GM19328 (cell line): Measurements from ENCODE around the gene DDX54.
A peak's percentile ranks its signal among the peaks of the same experiment; 100 is the strongest.

Experiments used
- ATAC-seq: cut with Tn5 transposase; IDR thresholded peaks from one replicate; pipeline ENCODE4 v1.9.1; 2021; ENCODE audit warnings: mild to moderate bottlenecking, moderate library complexity; ENCODE audit not compliant: unreplicated experiment

The DDX54 gene

GRCh38 chr12:113185180-113186032 is at the start of gene DDX54, which contains the start of gene RITA1:
DDX54 (minus strand) TSS chr12:113185478; CDS start chr12:113185451, 27 bp downstream.
RITA1 (plus strand) TSS chr12:113185721; CDS start chr12:113186747, 1,026 bp downstream.
- ATAC-seq, result peak; percentile 49

- ATAC-seq, result no peak
These were observed 49.2 kb upstream of the DDX54 start for GRCh38 chr12:113234483-113234882.

DNA sequence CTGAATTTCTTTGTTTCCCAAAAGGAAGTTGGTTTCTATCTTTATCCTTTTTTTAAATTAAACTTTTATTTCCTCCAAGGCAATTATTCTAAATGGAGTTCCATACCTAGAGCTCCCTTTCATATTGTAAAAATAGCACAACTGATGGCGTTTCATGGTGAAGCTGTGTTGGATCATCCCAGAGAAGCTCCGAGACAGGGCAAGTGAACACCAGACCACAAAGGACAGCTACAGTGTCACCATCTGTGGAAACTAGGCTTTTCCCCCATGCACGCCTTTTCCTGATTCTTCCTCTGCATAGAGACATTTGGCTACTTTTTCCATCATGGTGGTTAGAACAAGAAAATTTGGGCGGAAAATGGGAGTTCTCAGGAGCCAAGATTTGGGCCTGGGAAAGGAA is 48.7 kb upstream of the DDX54 start:
- no peak for ATAC-seq

GRCh38 chr12:113232840-113233585 is 47.7 kb upstream of the DDX54 start:
- peak; percentile 54 for ATAC-seq

DNA sequence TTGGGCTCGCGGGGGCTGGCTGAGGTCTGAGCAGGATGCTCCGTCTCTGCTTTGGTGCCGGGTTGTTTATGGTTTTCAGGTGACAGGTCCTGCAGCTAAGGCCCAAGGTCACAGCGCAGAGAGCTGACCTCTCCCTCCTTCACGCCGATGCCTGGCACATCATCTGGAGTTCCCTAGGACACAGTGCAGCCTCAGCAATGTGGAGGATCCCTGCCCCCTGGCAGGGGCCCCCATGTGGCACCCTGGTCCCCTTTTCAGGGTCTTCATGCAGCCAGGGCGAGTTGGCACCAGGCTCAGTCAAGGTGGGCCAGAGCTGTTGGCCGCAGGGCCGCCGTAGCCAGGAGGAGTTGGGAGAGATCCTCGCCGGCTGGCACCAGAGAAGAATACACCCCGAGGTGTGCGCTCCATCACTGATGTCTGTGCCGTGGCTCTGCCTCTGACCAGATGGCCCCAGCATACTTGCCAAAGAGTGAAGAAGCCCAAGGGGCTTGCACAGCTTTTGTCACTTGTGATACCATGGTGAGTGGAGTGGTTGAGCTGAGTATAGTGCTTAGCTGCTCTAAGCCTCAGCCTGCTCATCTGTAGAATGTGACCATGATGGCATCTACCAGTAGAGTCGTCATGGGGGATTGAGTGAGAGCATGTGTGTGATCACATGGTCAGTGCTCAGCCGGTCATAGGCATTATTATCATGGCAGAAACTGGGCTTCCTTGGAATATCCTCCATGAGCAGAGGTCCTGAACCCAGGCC is 47.0 kb upstream of the DDX54 start:
- ATAC-seq, result no peak

GRCh38 chr12:113231235-113232088 is 46.2 kb upstream of the DDX54 start:
- ATAC-seq, result no peak

DNA sequence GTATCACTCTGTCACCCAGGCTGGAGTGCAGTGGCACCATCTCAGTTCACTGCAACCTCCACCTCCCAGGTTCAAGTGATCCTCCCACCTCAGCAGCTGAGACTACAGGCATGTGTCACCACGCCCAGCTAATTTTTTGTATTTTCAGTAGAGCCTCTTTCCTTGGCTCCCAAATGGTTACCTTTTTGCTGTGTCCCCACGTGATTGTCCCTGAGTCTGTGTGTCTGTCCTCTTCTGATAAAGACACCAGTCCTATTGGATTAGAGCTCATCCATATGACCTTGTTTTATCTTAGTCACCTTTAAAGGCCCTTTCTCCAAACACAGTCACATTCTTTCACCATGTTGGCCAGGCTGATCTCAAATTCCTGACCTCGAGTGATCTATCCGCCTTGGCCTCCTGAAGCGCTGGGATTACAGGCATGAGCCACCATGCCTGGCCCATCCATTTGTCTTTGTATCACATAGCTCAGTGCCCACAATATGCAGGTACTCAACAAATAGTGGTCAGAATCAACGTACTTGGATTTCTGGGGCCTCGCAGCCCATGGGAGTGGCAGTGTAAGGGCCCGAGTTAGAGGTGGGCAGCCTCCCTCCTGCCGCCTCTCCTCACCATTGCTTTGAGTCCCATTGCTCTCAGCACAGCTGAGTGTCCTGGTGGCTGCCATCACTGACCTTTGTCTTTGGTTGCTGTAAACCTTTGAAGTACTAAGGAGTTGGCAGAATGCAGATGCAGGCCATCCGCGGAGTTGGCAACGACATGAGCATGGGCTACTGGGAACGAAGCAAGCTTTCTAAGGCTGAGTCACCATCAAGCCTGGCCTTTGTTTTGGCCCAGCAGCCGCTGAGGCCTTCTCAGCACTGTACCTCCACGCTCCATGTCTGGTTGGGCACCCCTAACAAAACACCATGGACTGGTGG is 45.3 kb upstream of the DDX54 start:
- no peak for ATAC-seq

DNA sequence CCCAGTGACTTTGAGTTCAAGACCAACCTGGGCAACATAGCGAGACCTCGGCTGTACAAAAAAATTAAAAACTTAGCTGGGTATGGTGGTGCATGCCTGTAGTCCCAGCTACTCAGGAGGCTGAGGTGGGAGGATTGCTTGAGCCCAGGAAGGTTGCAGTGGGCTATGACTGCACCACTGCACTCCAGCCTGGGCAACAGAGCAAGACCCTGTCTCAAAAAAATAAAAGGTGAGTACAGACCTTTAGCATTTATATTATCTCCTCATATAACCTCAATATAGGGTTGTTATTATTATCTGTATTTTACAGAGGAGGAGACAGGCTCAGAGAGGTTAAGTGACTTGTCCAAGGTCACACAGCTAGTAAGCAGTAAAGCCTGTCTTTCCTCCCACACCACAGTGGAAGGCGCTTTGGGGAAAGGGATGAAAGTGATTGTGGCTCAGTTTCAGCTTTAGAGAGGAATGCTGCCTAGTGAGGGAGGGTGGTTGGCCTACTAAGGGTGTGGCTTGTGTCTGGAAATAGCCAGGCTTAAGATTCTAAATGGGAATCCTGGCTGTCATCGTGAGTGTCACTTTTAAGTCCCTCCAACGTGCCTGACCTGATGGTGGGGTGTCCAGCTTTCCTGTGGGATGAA is 43.2 kb upstream of the DDX54 start:
- ATAC-seq, result no peak

- ATAC-seq, result no peak
These were observed 42.6 kb upstream of the DDX54 start for GRCh38 chr12:113227686-113228391.

GRCh38 chr12:113226696-113227568 is 41.7 kb upstream of the DDX54 start:
- ATAC-seq, result no peak

DNA sequence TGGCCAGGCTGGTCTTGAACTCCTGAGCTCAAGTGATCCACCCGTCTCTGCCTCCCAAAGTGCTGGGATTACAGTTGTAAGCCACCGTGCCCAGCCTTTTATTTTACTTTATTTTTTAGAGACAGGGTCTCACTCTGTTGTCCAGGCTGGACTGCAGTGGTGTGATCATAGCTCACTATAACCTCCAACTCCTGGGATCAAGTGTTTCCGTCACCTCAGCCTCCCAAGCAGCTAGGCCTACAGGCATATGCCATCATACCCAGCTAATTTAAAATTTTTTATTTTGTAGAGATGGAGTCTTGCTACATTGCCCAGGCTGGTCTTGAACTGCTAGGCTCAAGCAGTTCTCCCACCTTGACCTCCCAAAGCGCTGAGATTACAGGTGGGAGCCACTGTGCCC is 39.7 kb upstream of the DDX54 start:
- ATAC-seq, result no peak

GRCh38 chr12:113222730-113223531 is 37.7 kb upstream of the DDX54 start:
- ATAC-seq, result no peak

DNA sequence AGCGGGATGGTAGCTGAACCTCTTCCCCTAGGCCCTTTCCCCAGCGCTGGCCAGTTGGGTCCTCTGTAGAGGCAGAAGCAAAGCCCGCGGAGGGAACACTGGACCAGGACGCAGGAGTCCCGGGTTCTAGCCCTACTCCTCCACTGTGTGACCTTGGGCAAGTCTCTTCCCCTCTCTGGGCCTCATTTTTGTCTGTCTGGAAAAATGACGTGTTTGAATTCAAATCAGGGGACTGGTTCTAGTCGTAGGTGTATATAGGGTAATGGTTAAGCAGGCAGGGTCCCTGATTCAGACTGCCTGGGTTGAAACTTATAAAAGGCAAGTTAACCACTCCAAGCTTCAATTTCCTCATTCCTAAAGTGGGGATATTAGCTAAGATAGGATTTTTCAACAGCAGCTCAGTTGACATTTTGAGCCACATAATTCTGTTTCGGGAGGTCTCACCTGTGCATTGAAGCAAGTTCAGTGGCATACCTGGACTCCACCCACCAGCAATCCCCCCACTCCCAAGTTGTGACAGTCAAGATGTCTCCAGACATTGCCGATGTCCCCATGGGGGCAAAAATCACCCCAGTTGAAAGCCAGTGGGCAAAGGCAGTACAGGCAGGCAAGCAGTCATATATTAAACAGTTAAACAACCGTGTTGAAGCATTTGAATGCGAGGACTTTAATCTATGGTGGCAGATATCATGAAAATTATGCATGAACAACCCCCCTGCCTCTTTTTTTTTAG is 36.9 kb upstream of the DDX54 start:
- no peak for ATAC-seq

DNA sequence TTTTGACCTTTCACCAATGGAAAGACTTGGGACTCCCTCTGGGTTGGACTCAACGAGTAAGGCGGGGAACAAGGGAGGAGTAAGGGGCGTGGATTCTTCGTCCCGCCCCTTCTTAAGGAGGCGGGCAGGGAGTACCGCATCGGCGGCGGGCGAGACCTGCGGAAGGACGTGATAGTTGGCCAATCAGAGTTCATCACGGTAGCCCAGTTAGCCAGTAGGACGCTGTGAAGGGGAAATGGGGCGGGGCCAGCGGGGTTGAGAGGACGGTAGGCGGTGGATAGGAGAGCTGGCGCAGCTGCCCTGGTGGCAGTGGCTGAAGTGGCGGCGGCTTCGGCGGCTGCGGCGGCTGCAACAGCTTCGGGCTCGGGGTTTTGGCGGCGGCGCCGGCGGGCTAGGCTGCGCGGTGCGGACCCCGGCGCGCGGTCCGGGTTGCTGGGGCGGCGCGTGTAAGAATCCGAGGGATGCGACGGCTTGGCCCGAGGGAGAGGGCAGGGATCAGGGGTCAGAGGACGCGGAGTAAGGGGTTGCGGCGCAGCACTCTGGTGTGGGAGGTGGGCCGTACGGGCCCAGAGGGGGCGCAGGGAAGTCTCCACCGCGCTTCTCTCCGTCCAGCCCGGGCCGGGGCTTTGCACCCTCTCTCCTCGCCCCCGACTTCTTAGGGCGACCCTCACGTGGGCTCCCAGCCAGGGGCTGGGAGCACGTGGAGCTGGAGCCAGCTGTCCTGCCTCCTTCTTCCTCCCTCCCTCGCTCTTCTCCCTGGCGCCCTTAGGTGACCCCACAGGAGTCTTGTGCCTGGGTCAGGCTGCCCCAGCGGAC is 36.1 kb upstream of the DDX54 start, which contains the start of gene TPCN1:
Gene TPCN1 (plus strand): TSS at position 284 of the 816 bp plus-strand sequence. CDS start 5,389 bp downstream, outside the sequence.
- peak; percentile 93 for ATAC-seq
